ENCODE results near the gene GSTK1. TPM values are rescaled to one million over a fixed set of nuclear protein-coding genes. Genes with fewer than 3 reads are reported as not detected.

GSTK1 gene
- total and polyA plus RNA-seq, 2 of the 8 experiments (the other 6 are each of a cell fraction or from before 2014, with no cell fraction given), result 25.5 to 32.5 TPM

- no peak overlapping the region for H2BK5ac ChIP-seq (ENCODE audit: low read depth, low read length)
- H2BK20ac ChIP-seq (ENCODE audit: low read length), result no peak overlapping the region
- H3K14ac ChIP-seq (ENCODE audit: insufficient read length), result no peak overlapping the region
- no peaks in the 10 kb centered on the region for H3K79me1 ChIP-seq (ENCODE audit: low read depth, low read length)
- no peaks in the 10 kb centered on the region for H3K4me1 ChIP-seq (replicated peaks in 1 of 4; ENCODE audit: control insufficient read depth in 3 of 4, insufficient read depth in 4 of 4, low read length in 3 of 4)
- 0 out of 2 replicates have a peak overlapping the region, but pooled peaks have one; percentile 57 for H2AFZ ChIP-seq (ENCODE audit: low read length)
- no peak overlapping the region for H3K4ac ChIP-seq (replicated peaks; ENCODE audit: insufficient read length, low read depth, low read length)
- H2BK15ac ChIP-seq (ENCODE audit: low read length), result no peak overlapping the region
- TF ChIP-seq KDM4A (IDR thresholded peaks at IDR 0.05; ENCODE audit: low read depth, low read length, severe bottlenecking), result no peak
- TF ChIP-seq POLR2A (IDR thresholded peaks at IDR 0.05; ENCODE audit: control extremely low read depth in 1 of 2, low read depth in 2 of 2, low read length in 2 of 2), result no peak
- TF ChIP-seq RAD21 (IDR thresholded peaks at IDR 0.05 in 1 of 2, conservative IDR thresholded peaks at IDR 0.05 in 1 of 2; ENCODE audit: low read depth in 2 of 2, low read length in 2 of 2), result peak in 1 of 2 experiments; percentile 31; a peak in 2 of 4 replicates
- TF ChIP-seq, protein P1, sequence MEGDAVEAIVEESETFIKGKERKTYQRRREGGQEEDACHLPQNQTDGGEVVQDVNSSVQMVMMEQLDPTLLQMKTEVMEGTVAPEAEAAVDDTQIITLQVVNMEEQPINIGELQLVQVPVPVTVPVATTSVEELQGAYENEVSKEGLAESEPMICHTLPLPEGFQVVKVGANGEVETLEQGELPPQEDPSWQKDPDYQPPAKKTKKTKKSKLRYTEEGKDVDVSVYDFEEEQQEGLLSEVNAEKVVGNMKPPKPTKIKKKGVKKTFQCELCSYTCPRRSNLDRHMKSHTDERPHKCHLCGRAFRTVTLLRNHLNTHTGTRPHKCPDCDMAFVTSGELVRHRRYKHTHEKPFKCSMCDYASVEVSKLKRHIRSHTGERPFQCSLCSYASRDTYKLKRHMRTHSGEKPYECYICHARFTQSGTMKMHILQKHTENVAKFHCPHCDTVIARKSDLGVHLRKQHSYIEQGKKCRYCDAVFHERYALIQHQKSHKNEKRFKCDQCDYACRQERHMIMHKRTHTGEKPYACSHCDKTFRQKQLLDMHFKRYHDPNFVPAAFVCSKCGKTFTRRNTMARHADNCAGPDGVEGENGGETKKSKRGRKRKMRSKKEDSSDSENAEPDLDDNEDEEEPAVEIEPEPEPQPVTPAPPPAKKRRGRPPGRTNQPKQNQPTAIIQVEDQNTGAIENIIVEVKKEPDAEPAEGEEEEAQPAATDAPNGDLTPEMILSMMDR (IDR thresholded peaks at IDR 0.05; ENCODE audit: control extremely low read depth in 1 of 3, insufficient read depth in 1 of 3, low read depth in 1 of 3, low read length in 3 of 3), result peak in 2 of 3 experiments; percentile 38 to 54; a peak in 3 of 4 replicates
- CTCF ChIA-PET (ENCODE audit: partially characterized antibody), result interaction anchor here (0.7 to 5.3 kb wide), 13 partner anchors 12 to 947 kb away, joined by 3 to 35 read pairs (median 6); partner anchors contain the start of gene CASP2
- no peak overlapping the region for H4K8ac ChIP-seq (ENCODE audit: extremely low read depth, insufficient read depth, low read length)
- H4K5ac ChIP-seq (ENCODE audit: insufficient read length, low read depth, low read length), result no peak overlapping the region
- H3K4me2 ChIP-seq (ENCODE audit: insufficient read depth in 1 of 2, low read depth in 2 of 2, low read length in 2 of 2), result no peak overlapping the region
- H3K56ac ChIP-seq (replicated peaks; ENCODE audit: insufficient read length, low read depth, low read length), result no peak overlapping the region
- no peaks in the 10 kb centered on the region for H4K20me1 ChIP-seq (replicated peaks in 1 of 2; ENCODE audit: control insufficient read depth in 1 of 2, insufficient read depth in 2 of 2, low read length in 2 of 2)
- H3K79me2 ChIP-seq (ENCODE audit: control insufficient read depth in 1 of 2, insufficient read depth in 2 of 2, low read length in 2 of 2), result no peaks in the 10 kb centered on the region
- WGBS, 2 experiments (ENCODE audit: extremely low coverage in 1 of 2, insufficient coverage in 1 of 2, insufficient read length in 1 of 2, insufficient replicate concordance in 2 of 2, low coverage in 1 of 2, low lambda C conversion rate in 2 of 2, missing lambda C conversion rate in 1 of 2), result 85% methylated on average over 3 of the region's 3 CpGs; no CpG with 5 or more reads in 1 of the 2 experiments
- no peaks in the 10 kb centered on the region for H3K36me3 ChIP-seq (ENCODE audit: control insufficient read depth in 2 of 4, insufficient read depth in 4 of 4, low read length in 3 of 4)
- H3K4me3 ChIP-seq (ENCODE audit: extremely low read depth in 1 of 4, insufficient read depth in 2 of 4, low read depth in 3 of 4, low read length in 4 of 4), result no peak overlapping the region
- FAIRE-seq, result no peak
- H3K18ac ChIP-seq (ENCODE audit: extremely low read depth, low read length), result no peak overlapping the region
- no peak overlapping the region for H2BK120ac ChIP-seq (replicated peaks; ENCODE audit: low read depth, low read length)
- POLR2A ChIA-PET (ENCODE audit: partially characterized antibody), result interaction anchor here (0.8 kb wide), 1 partner anchor 140 kb away, joined by 3 read pairs; no protein-coding TSS in a partner anchor
- H2BK12ac ChIP-seq (ENCODE audit: low read depth, low read length), result no peak overlapping the region
- no peaks in the 10 kb centered on the region for H3K9me3 ChIP-seq (ENCODE audit: insufficient read depth in 2 of 2, low read depth in 1 of 2, low read length in 1 of 2)
- H2AK5ac ChIP-seq (ENCODE audit: low read depth, low read length), result no peak overlapping the region
- H3K27me3 ChIP-seq (replicated peaks in 1 of 4; ENCODE audit: control insufficient read depth in 3 of 4, extremely low read depth in 1 of 4, insufficient read depth in 3 of 4, low read length in 3 of 4), result no peaks in the 10 kb centered on the region
- no peak overlapping the region for H3K27ac ChIP-seq (ENCODE audit: low read depth, low read length)
- H3K23me2 ChIP-seq (ENCODE audit: low read depth, low read length), result no peaks in the 10 kb centered on the region
- no peak overlapping the region for H4K91ac ChIP-seq (replicated peaks; ENCODE audit: insufficient read length, low read length)
- no peak for DNase-seq (ENCODE audit: low read depth in 1 of 2, low spot score in 2 of 2)
- H3K9ac ChIP-seq (replicated peaks in 1 of 4; ENCODE audit: extremely low read depth in 1 of 4, low read depth in 3 of 4, low read length in 3 of 4), result no peak overlapping the region
- H3K23ac ChIP-seq (ENCODE audit: insufficient read length), result no peak overlapping the region
Measured at GRCh38 chr7:143256325-143256724, 6.9 kb upstream of the GSTK1 start.
